ENCODE data around the gene SPR.
"Not testable (repeated sequence)": the region's sequence is repeated elsewhere in the genome, so short reads cannot be mapped to it uniquely, and the experiment has no call there.

The SPR gene

GRCh38 chr2:72888438-72889202, 1.4 kb downstream of the SPR start:
- no peak for DNase-seq (ENCODE audit: low read depth in 2 of 2)

GRCh38 chr2:72889991-72890390, 2.8 kb downstream of the SPR start:
- DNase-seq (ENCODE audit: low read depth in 2 of 2) = no peak

GRCh38 chr2:72891091-72891818, 4.0 kb downstream of the SPR start:
- DNase-seq (ENCODE audit: low read depth in 2 of 2) = no peak

- no peak for DNase-seq (ENCODE audit: low read depth in 2 of 2)
These were observed 5.4 kb downstream of the SPR start for GRCh38 chr2:72892506-72893173.

GRCh38 chr2:72893594-72894319, 6.5 kb downstream of the SPR start:
- DNase-seq (ENCODE audit: low read depth in 2 of 2) = no peak

GRCh38 chr2:72894514-72894913, 7.3 kb downstream of the SPR start:
- no peak for DNase-seq (ENCODE audit: low read depth in 2 of 2)

GRCh38 chr2:72895154-72895553, 7.9 kb downstream of the SPR start:
- no peak for DNase-seq (ENCODE audit: low read depth in 2 of 2)

- DNase-seq (ENCODE audit: low read depth in 2 of 2) = no peak
These were observed 8.6 kb downstream of the SPR start for GRCh38 chr2:72895759-72896281.

GRCh38 chr2:72896446-72896845, 9.2 kb downstream of the SPR start:
- DNase-seq (ENCODE audit: low read depth in 2 of 2) = no peak

GRCh38 chr2:72897785-72898584, 10.8 kb downstream of the SPR start:
- no peak for DNase-seq (ENCODE audit: low read depth in 2 of 2)

GRCh38 chr2:72898585-72898906, 11.3 kb downstream of the SPR start:
- no peak for DNase-seq (ENCODE audit: low read depth in 2 of 2)

GRCh38 chr2:72900191-72900825, 13.1 kb downstream of the SPR start:
- DNase-seq (ENCODE audit: low read depth in 2 of 2) = no peak

- no peak for DNase-seq (ENCODE audit: low read depth in 2 of 2)
These were observed 14.2 kb downstream of the SPR start for GRCh38 chr2:72901426-72901825.

GRCh38 chr2:72907369-72907768, 20.2 kb downstream of the SPR start:
- not testable (repeated sequence) for DNase-seq (ENCODE audit: low read depth in 2 of 2)

GRCh38 chr2:72908741-72909140, 21.5 kb downstream of the SPR start:
- no peak for DNase-seq (ENCODE audit: low read depth in 2 of 2)

GRCh38 chr2:72911256-72911655, 24.0 kb downstream of the SPR start:
- no peak for DNase-seq (ENCODE audit: low read depth in 2 of 2)

GRCh38 chr2:72913486-72914205, 26.4 kb downstream of the SPR start:
- no peak for DNase-seq (ENCODE audit: low read depth in 2 of 2)

GRCh38 chr2:72914206-72914559, 27.0 kb downstream of the SPR start:
- no peak for DNase-seq (ENCODE audit: low read depth in 2 of 2)

- no peak for DNase-seq (ENCODE audit: low read depth in 2 of 2)
These were observed 27.5 kb downstream of the SPR start for GRCh38 chr2:72914589-72915319.
